ENCODE results near the gene CYRIA. TPM values are rescaled to one million over a fixed set of nuclear protein-coding genes. Genes with fewer than 3 reads are reported as not detected.

Gene CYRIA
- total RNA-seq = 17.4 TPM

DNA sequence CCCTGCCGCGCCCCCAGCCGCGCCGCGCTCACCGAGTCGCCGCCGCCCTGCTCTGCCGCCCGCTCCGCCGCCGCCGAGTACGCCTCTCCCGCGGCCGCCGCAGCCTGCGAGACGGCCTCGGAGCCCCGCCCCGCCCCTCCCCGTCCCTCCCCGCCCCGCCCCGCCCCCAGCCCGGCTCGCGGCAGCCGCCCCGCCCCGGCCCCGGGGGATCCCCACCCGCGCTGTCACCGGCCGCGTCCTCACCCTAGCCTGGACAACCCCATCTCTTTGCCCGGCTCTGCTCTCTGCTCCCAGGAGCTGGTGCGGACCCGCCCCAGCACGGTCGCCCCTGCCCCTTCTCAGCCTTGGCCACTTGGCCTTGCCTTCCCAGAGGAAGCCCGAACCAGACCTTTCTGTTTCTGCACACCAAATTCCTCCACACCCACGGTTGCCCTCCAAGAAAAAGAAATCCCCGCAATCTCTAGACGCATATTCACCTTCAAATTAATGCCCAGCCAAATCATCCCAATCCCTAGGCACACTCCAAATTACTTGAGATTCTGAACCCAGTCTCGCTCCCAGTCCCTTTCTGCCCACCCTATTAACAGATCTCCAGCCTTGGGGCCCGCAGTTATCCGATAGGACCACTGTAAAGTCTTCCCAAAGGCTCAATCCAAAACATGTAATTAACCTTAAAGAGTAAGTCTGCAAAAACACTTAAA is at the start of gene CYRIA:
TSS of gene CYRIA (minus strand) at position 87 of the 701 bp plus-strand sequence. CDS start 77,715 bp downstream, outside the sequence.
- DNase-seq (ENCODE audit: low spot score) = no peak

DNA sequence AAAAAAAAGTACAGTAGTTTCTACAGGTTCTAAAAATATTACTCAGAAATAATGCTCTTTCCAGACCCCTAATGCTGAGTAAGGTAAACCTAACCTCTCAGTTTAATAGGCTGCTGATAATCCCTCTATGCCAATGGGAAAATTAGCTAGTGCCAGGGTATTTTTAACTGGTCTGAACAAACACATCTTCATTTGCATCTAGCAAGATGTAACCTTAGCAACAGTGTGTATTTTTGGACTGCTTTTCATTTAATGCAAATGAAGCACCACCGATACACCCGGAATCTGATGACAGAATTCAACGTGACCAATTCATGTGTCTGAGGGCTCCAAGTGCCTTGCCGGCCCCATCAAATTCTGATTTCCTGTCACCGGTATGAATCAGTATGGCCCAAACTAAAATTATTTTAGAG is 47.4 kb upstream of the CYRIA start:
- DNase-seq (ENCODE audit: low spot score) = no peak

DNA sequence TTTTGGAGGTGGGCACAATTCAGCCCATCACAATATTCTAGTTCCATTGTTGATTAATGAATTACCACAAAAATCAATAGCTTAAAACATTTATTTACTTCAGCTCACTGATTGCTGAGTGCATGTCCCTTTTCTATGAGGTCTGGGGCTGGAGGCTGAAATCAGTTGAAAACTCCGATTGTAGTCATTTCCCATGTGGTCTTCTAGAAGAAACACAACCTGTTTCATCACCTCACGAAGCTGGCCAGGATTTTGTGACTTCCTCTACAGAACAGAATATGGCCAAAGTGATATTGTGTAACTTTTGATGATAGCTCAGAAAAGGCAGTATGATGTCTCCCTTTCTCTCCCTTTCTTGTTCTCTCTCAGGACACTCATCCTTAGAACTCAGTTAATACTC is 44.1 kb upstream of the CYRIA start:
- DNase-seq (ENCODE audit: low spot score) = no peak

DNA sequence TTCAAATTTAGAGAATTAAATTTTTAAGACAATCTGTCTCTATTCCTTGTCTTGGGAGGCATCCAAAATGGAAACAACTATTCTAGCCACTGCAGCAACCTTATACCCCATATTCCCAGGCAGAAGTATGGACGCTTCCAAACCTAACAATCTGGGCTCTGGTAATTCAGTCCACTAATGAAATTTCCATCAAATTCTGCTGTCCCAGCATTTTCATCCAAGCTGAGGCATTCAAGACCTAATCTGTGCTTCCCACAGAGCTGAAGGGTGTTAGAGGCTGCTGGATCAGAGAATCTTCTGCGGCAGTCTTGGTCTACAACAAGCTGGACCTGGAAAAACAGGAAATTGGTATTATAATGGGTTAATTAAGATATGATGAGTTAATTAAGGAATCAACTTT is 42.5 kb upstream of the CYRIA start:
- no peak for DNase-seq (ENCODE audit: low spot score)

DNA sequence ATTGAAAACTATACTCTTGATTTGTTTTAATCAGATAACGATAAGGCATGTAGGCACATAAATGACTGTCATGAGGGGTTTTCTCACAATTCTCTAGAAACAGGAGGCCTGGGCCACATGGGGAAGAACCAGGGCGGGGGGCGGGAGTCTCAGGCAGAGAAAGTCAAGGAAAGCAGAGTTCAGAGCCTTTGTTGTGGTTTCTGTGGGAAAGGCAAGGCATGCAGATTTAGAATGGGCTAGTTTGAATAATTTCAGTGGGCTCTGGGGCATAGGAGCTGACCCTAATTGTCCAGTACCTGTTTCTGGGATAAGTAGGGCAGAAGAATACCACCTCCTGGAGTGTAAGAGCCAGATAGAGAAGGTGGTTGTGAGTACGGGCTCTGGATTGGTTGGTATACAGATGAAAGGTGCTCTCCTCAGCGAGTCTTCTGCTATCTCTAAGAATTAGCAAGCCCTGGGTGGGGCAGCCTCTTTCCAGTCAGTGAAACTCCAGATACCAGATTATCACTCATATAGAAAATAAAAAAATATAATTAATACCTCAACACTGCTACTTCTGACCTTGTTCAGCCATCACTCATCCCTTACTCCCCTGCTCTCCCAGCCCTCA is 41.5 kb upstream of the CYRIA start:
- no peak for DNase-seq (ENCODE audit: low spot score)

DNA sequence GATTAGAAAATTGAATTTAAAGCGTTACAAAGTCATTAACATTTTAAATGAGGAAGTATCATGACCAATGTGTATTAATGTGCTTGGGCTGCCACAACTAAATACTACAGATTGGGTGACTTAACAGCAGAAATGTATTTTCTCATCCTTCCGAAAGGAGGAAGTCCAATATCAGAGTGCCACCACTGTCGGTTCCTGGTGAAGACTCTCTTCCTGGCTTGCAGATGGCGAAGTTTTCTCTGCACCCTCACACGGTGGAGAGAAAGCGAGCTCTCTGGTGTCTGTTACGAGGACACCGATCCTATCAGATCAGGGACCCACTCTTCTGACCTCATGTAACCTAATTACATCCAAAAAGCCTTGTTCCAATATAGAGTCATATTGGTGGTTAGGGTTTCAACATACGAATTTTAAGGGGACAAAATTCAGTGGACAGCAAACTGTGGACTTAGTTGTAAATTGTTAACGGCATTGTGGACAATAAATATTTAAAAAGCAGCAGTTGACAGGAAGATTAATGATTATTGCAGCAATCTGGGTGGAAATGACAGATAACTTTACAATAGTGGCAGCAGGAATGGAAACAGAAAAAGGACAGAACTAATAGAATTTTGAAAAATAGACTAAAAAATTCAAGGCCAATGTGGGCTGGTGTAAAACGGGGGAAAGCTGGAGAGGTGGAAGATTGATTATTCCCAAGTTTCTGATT is 35.1 kb upstream of the CYRIA start:
- no peak for DNase-seq (ENCODE audit: low spot score)

DNA sequence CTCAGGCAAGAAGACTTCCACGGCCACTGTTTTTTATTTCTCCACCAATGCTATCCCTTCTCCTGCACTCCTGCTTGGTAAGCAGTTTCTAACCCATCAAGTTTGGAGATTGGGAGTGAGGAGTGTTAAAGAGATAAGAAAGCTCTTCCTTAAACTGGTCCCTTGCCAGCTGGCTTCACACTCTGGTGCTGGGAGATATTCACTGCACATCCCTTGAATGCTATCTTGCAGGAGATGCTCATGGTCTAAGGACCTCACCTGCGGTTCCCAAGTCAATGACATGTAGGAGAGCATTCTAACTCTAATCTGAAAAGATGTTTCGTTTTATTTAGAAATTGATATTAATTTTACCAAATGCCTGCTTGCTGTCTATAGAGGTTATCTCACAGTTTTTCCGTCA is 28.2 kb upstream of the CYRIA start:
- DNase-seq (ENCODE audit: low spot score) = no peak

DNA sequence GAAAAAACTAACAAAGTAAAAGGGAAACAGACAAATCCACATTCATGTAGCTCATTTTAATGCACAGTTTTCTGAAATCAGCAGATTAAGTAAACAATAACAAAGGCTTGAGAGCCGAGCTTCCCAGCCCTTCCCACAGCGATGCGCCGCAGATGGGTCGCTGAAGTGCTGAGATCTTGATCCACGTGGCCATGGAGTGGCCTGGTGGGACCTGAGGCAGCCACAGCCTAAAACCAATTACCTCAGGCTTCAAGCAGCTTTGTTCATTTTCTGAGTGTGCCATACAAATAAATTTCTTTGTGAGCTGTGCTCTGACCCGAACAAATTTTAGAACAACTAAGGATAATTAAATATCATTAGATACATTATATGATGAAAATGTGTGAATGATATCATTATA is 25.6 kb upstream of the CYRIA start:
- no peak for DNase-seq (ENCODE audit: low spot score)

DNA sequence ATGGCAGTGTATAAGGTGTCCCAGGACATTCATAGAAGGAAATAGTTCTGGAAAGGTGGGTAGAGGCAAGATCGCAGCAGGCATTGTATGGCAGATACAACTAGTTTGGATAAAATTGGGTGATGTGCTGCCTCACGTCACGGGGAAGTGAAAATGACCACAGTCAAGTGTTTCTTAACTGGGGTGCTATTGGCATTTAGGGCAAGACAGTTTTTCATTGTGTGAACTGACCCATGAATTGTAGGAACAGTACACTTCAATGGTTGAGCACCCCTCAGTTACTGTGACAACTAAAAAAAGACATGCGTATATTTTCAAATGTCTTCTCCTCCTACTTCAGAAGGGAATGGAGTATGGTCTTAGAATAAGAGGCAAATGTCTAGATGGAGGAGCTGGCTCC is 22.3 kb upstream of the CYRIA start:
- DNase-seq (ENCODE audit: low spot score) = no peak

DNA sequence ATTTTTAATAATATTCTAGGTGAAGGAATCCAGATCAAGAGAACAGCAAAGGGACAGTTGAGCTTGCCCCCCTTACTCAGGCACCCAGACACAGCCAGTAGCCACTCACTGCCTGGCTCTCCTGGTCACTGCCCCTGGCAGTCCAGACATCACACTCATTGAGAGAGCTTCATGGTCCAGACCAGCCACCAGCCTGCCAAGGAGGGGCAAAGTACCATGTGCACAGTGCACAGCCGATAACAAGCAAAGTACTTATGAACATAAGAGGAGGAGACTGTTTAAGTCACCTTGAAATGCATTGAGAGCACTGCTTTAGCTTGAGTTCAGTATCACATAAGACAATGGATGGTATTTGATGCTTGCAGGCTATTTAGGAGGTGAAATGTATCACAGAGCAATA is 21.6 kb upstream of the CYRIA start:
- no peak for DNase-seq (ENCODE audit: low spot score)

DNA sequence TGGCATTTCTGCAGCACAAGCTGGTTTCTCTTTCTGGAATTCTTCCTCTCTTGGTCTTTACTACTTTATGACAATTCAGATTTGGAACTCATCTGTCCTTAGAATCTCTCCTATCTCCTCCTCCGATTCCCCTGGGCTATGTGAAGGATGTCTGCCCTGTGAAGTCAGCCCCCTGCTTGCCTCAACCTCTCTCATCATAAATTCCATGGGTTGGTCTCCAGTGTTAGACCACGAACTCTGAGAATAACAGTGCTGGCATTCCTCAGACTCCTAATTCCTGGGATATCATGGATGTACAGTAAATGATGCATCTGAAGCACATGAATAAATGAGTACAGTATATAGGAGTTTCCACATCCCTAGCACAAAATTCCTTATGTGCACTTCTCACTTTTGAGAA is 21.0 kb upstream of the CYRIA start:
- no peak for DNase-seq (ENCODE audit: low spot score)

DNA sequence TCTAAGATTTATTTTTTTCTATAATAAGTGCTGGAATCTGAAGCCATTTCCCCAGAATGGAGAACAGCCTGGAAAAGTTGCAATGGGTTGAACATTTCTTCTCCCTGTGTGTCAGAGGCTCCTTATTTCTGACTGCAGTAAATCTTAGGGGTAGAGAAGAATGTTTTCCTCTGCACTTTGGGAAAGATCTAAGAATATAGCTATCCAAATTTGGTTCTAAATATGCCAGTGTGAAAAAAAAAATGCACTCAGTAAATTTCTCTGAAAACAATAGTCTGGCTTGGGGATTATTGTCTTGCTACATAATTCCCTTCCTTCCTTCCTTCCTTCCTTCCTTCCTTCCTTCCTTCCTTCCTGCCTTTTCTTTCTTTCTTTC is 19.7 kb upstream of the CYRIA start:
- DNase-seq (ENCODE audit: low spot score) = no peak

DNA sequence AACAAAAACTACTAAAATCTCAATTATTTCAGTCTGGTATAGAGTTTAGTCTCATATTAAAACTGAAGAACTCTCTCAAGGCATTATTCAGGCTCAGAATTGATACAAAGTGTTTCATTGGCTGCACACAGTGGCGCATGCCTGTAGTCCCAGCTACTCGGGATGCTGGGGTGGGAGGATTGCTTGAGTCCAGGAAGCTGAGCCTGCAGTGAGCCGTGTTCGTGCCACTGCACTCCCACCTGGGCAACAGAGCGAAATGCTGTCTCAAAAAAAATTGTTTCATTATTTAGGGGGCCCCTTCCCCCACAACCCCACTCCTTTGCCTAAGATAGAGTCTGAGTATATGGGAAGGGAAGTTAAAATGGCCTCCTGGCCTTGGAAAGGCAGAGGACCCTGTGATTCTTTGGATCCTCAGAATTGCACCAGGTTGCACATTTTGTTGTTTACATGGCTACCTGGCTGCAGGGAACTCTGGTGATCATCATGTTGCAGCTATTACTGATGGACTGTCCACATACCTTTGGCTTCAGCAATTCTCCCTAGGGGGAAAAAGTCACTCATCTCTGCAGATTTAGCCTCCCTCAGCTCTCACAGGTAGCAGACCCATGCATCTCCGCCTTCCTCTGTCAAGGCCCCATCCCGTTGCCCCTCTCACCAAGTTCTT is 19.2 kb upstream of the CYRIA start:
- no peak for DNase-seq (ENCODE audit: low spot score)

DNA sequence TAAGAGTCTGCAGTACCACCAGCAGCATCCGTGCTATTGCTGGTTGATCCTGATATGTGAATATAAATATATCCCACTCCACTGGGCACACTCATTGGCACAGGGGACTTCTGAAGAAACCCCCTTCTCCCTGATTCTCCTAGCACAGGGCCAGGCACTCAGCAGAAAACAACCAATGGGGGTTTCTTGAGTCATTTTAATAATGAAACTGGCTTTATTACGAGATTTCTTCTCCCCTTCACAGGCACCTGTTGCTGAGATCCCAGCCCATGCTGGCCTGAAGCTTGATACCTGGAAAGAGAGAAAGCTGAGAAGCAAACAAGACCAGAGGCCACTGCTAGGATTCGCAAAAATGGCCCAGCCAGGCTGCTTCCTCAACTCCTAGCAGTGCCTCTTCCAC is 17.9 kb upstream of the CYRIA start:
- no peak for DNase-seq (ENCODE audit: low spot score)

DNA sequence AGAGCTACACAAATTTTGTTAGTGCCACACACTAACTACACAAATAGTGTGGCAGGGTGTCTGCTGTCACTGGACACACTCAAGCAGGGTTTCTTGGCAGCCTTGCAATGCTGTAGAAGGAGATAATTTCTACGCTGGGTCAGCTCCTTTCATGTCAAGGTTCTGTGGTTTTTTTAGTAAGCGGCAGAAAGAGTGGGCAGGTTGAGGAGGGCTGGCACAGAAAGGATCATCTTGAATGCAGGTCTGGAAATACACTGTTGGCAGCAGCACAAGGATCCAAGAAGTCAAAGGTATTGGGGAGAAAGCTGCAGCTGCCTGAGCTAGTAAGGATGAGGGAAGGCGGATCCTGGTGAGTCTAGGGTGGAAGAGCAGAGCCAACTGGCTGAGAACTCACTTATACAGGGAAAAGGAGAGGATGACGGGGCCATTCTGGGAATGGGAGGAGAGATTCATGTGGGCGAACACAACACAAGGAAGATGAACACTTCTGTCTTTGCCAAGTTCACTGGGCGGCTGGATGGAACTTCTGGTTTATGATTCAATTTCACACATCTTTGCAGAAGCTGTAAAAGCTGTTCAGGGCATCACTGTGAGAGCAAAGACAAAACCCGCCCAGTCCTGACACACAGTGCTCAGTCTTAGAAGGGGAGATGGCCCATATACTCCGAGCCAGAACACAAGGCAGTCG is 16.9 kb upstream of the CYRIA start:
- no peak for DNase-seq (ENCODE audit: low spot score)

DNA sequence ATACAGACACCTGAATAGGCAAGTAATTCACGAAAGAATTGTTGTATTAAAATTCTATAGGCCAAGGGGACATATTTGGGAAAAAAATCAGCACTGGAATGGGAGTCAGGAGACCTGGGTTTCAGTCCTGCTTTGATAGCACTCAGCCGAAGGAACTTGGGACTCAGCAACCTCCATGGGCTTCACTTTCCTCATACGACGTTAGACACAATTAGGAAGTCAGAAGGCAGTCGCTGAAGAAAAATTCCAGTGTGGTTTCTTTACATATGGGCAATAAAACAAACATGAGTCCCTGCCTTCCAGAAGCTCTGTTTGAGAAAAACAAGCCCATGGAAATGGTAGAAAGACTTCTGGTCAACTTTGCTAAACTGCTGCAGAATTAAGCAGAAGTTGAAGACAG is 15.1 kb upstream of the CYRIA start:
- no peak for DNase-seq (ENCODE audit: low spot score)

DNA sequence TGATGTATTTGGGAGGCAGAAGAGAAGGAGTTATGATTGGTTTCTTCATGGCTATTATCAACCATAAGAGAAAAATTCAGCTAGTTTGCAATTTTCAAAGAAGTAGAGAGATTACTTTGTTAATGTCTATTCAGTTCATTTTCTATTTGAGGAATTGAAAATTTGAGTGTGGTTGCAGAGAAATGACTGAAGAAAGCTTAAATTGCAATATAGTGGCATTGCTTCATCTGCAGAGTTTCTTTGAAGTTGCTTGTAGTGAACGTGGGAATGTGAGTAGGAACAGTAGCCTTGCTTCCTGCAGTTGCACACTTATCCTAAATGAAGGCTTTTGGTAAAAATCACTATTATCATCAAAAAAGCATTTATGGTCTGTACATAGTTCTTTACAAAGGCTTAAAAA is 14.7 kb upstream of the CYRIA start:
- no peak for DNase-seq (ENCODE audit: low spot score)

DNA sequence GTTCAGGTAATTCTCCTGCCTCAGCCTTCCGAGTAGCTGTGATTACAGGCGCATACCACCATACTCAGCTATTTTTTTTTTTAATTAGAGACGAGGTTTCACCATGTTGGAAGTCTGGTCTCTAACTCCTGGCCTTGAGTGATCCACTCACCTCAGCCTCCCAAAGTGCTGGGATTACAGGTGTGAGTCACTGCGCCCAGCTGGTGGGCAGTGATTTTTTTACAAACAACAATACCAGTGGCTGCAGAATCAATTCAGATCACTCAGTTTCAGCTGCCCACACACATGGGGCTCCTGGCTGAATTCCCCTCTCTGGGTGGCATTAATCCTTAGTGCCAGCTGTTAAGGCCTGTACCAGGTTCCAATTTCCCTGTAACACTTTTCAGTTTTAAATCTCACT is 13.3 kb upstream of the CYRIA start:
- DNase-seq (ENCODE audit: low spot score) = no peak

DNA sequence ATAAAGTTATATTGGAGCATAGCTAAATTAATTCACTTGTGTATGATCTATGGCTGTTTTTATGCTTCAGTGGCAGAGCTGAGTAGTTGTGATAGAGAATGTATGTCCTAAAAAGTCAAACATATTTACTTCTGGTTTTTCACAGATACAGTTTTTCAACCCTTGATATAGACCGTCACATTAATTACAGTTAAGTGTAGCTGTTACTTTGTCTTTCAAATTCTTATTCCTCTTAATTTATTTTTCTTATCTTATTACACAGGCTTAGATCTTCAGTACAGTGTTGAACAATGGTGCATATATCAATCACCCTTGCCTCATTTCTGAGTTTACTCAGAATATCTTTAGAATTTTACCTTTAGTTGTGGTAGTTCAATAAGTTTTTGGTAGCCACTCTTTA is 12.2 kb upstream of the CYRIA start:
- DNase-seq (ENCODE audit: low spot score) = no peak

DNA sequence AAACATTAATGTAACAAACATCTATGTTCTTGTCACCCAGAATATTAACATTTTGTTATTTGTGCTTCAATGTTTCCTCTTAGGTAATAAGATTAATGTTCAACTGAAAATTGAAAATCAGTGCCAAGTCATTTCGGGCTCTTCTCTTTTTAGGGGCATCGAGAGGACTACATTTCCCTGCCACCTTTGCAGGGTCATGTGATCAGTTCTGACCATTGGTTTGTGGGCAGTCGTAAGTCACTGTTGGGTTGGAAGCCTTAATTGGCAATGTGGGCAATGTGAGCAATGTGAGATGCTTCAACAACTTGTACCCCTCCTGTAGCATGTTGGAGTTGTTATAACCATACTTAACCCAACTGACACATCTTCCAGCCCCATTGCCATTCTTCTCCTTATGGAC is 10.1 kb upstream of the CYRIA start:
- no peak for DNase-seq (ENCODE audit: low spot score)

DNA sequence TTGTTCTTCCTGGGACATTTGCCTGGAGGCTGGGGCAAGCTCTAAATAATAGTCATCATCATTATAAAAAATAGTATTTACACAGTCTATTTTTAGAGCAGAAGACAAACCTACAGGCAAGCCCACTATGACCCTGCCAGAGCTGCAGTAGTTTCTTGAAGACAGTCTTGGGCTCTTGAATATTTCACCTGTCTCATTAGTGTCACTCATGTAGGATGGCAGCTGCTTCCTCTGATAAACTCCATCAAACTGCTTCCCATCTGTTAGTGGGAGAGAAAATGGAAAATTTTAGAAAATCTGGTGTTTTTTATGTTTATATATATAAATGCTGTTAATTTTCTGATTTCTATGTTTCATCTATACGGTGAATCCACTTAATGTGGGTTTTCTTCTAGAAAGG is 8.5 kb upstream of the CYRIA start:
- DNase-seq (ENCODE audit: low spot score) = no peak

DNA sequence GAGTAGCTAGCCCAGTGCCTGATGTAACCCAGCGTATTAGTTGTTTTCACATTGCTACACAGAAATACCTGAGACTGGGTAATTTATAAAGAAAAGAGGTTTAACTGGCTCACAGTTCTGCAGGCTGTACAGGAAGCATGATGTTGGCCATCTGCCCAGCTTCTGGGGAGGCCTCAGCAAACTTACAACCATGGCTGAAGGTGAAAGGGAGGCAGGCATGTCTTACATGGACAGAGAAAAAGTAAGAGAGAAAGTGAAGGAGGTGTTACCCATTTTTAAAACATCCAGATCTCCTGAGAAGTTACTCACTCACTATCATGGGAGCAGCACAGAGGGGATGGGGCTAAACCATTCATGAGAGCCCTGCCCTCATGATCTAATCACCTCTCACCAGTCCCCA is 6.1 kb upstream of the CYRIA start:
- no peak for DNase-seq (ENCODE audit: low spot score)

Measured in ureter (tissue), 1 donor.